HepG2 (cell line): Measurements from ENCODE around the gene FBP2. TPM values are rescaled to one million over a fixed set of nuclear protein-coding genes. Genes with fewer than 3 reads are reported as not detected.

Source experiments
- ATAC-seq: fragments of 200-7000 bp; cut with Tn5 transposase; 3 replicates; pipeline ENCODE4 v1.9.1; 2020; ENCODE audit warnings: mild to moderate bottlenecking, moderate library complexity
- BruUV-seq: library from RNA; stranded (reverse); fragments of 400-500 nt; replicated peaks from 2 replicates; lab custom pipeline; 2021; lab: Mats Ljungman, UMichigan
- CTCF ChIA-PET: fragments of 300-600 bp; formaldehyde crosslinking; extraction: SDS; loops from one replicate; lab custom pipeline; 2021; ENCODE audit warnings: low total read pairs, inconsistent platforms, low intra/inter-chr PET ratio; lab: Yijun Ruan, JAX
- POLR2A ChIA-PET: fragments of 350-600 bp; sonication (Branson Sonifier 250); formaldehyde crosslinking; loops from one replicate; lab custom pipeline; 2020; ENCODE audit warnings: antibody characterized with exemption, inconsistent platforms; lab: Yijun Ruan, JAX
- DNase-seq: peaks from one replicate; pipeline ENCODE4 v3.0.0-alpha.2; 2015; ENCODE audit warnings: low spot score
- FAIRE-seq: peaks from 3 replicates; lab custom pipeline; 2011; peaks lifted over from hg19 to GRCh38; lab: Jason Lieb, UNC
- H2AFZ ChIP-seq: one replicate; pipeline ENCODE4 v1.6.1; 2011; ENCODE audit warnings: low read length, inconsistent platforms
- H3K27ac ChIP-seq: fragments of 300-600 bp; 3 replicates; pipeline ENCODE4 v1.8.0; 2011; ENCODE audit warnings: mixed run types, mild to moderate bottlenecking, mixed read lengths, low read length, inconsistent platforms; ENCODE audit not compliant: insufficient read depth; ENCODE audit errors: extremely low read length
- H3K27me3 ChIP-seq, 2 experiments: fragments of 200-600 bp in 1 of 2; 2 replicates in 1 of 2; 3 replicates in 1 of 2; pipeline versions ENCODE4 v1.6.0 to v1.8.0; 2011; ENCODE audit warnings: low read length in 2 of 2, mild to moderate bottlenecking in 2 of 2, moderate library complexity in 2 of 2, inconsistent platforms in 1 of 2; ENCODE audit not compliant: insufficient read depth in 2 of 2, control insufficient read depth in 1 of 2
- H3K36me3 ChIP-seq, 2 experiments: fragments of 200-600 bp in 1 of 2; replicated peaks in 1 of 2; 2 replicates in 1 of 2; 3 replicates in 1 of 2; pipeline versions ENCODE4 v1.5.1 to v1.8.0; 2011; ENCODE audit warnings: low read length in 2 of 2, inconsistent platforms in 1 of 2; ENCODE audit not compliant: insufficient read depth in 2 of 2, control insufficient read depth in 1 of 2
- H3K4me1 ChIP-seq: 2 replicates; pipeline ENCODE4 v1.5.1; 2012; ENCODE audit warnings: low read length, inconsistent platforms; ENCODE audit not compliant: insufficient read depth
- H3K4me2 ChIP-seq: 2 replicates; pipeline ENCODE4 v1.6.0; 2011; ENCODE audit warnings: low read depth, low read length, inconsistent platforms
- H3K4me3 ChIP-seq, 3 experiments: fragments of 200-600 bp in 1 of 3; sonication (generic), shearing (Covaris generic) in 1 of 3; replicated peaks in 1 of 3; 2 replicates each; pipeline ENCODE4 v1.5.1; 2011 to 2016; ENCODE audit warnings: low read length in 3 of 3, inconsistent platforms in 2 of 3, low read depth in 2 of 3, mild to moderate bottlenecking in 2 of 3, control low read depth in 1 of 3, mixed read lengths in 1 of 3; ENCODE audit not compliant: insufficient read depth in 1 of 3
- H3K79me2 ChIP-seq: one replicate; pipeline ENCODE4 v1.6.1; 2011; ENCODE audit warnings: low read length, inconsistent platforms; ENCODE audit not compliant: insufficient read depth
- H3K9ac ChIP-seq: 2 replicates; pipeline ENCODE4 v1.6.0; 2011; ENCODE audit warnings: mild to moderate bottlenecking, low read depth, low read length, inconsistent platforms; ENCODE audit not compliant: insufficient read depth
- H3K9me3 ChIP-seq: 2 replicates; pipeline ENCODE4 v1.5.1; 2012; ENCODE audit warnings: mild to moderate bottlenecking, low read length
- H4K20me1 ChIP-seq: 2 replicates; pipeline ENCODE4 v1.6.0; 2011; ENCODE audit warnings: inconsistent platforms, mild to moderate bottlenecking, low read length, moderate library complexity; ENCODE audit not compliant: insufficient read depth
- BCL6 ChIP-seq: IDR thresholded peaks from 2 replicates; pipeline ENCODE4 v1.6.1; 2016; ENCODE audit warnings: missing genetic modification reagents, missing compliant biosample characterization
- BORCS8-MEF2B ChIP-seq: sonication (generic); formaldehyde crosslinking; IDR thresholded peaks from 2 replicates; pipeline ENCODE4 v1.8.0; 2022; ENCODE audit warnings: mild to moderate bottlenecking, missing genetic modification reagents
- CHD4 ChIP-seq: fragments of 200-600 bp; sonication (generic); IDR thresholded peaks from 2 replicates; pipeline ENCODE4 v1.7.0; 2017; ENCODE audit warnings: mild to moderate bottlenecking, low read length, borderline replicate concordance
- HNRNPH1 ChIP-seq: fragments of 200-400 bp; formaldehyde crosslinking; optimal IDR thresholded peaks from 2 replicates; pipeline ENCODE3; 2017; ENCODE audit warnings: mild to moderate bottlenecking, low read depth, low read length
- WGBS: methylation state at CpG from one replicate; pipeline ENCODE4 v1.1.6; 2017; ENCODE audit warnings: low lambda C conversion rate; 5-methylcytosine and 5-hydroxymethylcytosine counted together
- in situ Hi-C: cut with HindIII; loops from 2 replicates; pipeline ENCODE4 v1.10.0; 2017; ENCODE audit warnings: low pct_unique_long_range_greater_than_20kb; ENCODE audit not compliant: extremely low pct_ligation_motif_present
- intact Hi-C: fragments of 100-400 bp; cut with micrococcal nuclease; formaldehyde crosslinking; loops from one replicate; pipeline ENCODE4 v1.10.0; 2022; ENCODE audit not compliant: unreplicated experiment
- polyA plus RNA-seq, 8 experiments: library from polyadenylated mRNA; depleted of rRNA in 3 of 8; stranded (reverse) in 7 of 8; unstranded in 1 of 8; fragments of >200 nt; fragmentation: Illumina TruSeq in 4 of 8; extraction: Trizol in 4 of 8; gene quantifications; 2 replicates each; pipeline versions ENCODE4 v1.2.1 to v1.2.3, GENCODE V29; 2011 to 2016; ENCODE audit warnings: low read depth in 4 of 8, missing spikeins in 1 of 8, mixed read lengths in 1 of 8; ENCODE audit not compliant: insufficient read depth in 1 of 8
- total RNA-seq, 5 experiments: library from RNA; depleted of rRNA; stranded (reverse); fragments of >200 nt; fragmentation: Illumina TruSeq; extraction: Trizol; gene quantifications; 2 replicates each; pipeline ENCODE4 v1.2.3, GENCODE V29; 2016; ENCODE audit warnings: low read depth in 1 of 5

FBP2 gene
- total and polyA plus RNA-seq, 2 of the 13 experiments (the other 11 are each of a cell fraction or from before 2014, with no cell fraction given), result not detected

DNA sequence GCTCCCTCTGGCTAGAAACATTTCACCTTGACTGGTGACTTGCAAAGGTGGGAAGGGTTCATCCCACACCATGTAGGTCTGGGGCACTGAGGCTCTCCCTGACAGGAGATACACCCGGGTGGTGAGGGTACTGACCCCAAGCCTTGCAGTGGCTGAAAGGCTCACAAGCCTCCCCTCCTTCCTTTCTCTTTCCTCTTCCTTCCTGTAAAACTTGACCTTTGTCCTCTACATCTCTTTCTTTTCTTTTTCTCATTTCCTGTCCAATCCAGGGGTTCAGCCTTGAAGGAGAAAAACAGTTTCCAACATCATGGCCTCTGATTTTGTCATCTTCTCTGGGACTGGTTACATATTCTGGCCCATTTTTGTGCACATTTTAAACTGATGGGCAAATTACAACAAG is 16.6 kb downstream of the FBP2 start:
- Histone ChIP-seq H3K27ac (no peak overlapping the region), H3K4me3 (no peak overlapping the region), H3K9ac (no peak overlapping the region), H2AFZ (no peak overlapping the region), H3K79me2 (no peaks in the 10 kb centered on the region), H3K9me3 (no peaks in the 10 kb centered on the region), H4K20me1 (no peaks in the 10 kb centered on the region)
- 0% methylated on average over 1 of the region's 1 CpG for whole genome bisulfite sequencing
- intact Hi-C loops, result no loop called here
- no TSS peak for BruUV-seq
- no peak for TF ChIP-seq BCL6
- TF ChIP-seq, all 625 proteins: peak for 0
- no peaks in the 10 kb centered on the region for H3K36me3 ChIP-seq
- DNase-seq (no peak), FAIRE-seq (no peak), ATAC-seq (no peak)
- ChIA-PET POLR2A (no interaction called here), CTCF (no interaction called here)
- H3K4me1 ChIP-seq, result 0 out of 2 replicates have a peak, but pooled peaks cover 10% of the 10 kb centered on the region
- H3K27me3 ChIP-seq, result no peaks in the 10 kb centered on the region
- in situ Hi-C loops, result no loop called here
- H3K4me2 ChIP-seq, result no peak overlapping the region

DNA sequence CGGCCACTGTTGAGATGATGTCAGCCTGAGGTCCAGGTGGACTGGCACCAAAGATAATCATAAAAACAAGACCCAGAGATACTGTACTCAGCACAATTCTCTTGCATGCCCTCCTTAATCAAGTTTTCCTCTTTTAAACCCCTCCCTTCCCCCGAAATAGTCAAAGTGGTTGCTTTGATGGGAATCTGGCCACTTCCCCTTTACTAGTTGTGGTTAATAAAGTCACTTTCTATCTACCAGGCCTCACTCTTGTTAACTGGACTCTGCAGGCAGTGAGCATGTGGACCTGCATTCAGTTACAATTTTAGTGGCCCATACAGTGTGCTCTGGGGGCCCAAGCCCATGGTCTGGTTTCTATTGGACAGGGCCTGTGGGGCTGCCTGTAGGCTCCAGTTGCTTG is 17.5 kb downstream of the FBP2 start:
- no TSS peak for BruUV-seq
- WGBS, result 9% methylated on average over 2 of the region's 2 CpGs

More for the DNA sequence above, 17.5 kb downstream of the FBP2 start:
- in situ Hi-C loops (no loop called here), intact Hi-C loops (no loop called here)
- no peak overlapping the region for H3K4me3 ChIP-seq
- H3K27ac ChIP-seq, result no peak overlapping the region
- H3K79me2 ChIP-seq, result no peaks in the 10 kb centered on the region
- POLR2A ChIA-PET, result no interaction called here
- FAIRE-seq, result no peak
- H4K20me1 ChIP-seq, result no peaks in the 10 kb centered on the region
- H3K4me2 ChIP-seq, result no peak overlapping the region
- no peaks in the 10 kb centered on the region for H3K9me3 ChIP-seq
- DNase-seq, result no peak
- no peaks in the 10 kb centered on the region for H3K36me3 ChIP-seq
- no peaks in the 10 kb centered on the region; a peak in 1 of 5 replicates for H3K27me3 ChIP-seq
- no peak overlapping the region for H2AFZ ChIP-seq
- CTCF ChIA-PET, result no interaction called here
- no peak for ATAC-seq
- no peak for TF ChIP-seq BORCS8-MEF2B (CRISPR knock-in tag)
- TF ChIP-seq HNRNPH1, result no peak
- TF ChIP-seq CHD4, result no peak
- no peak overlapping the region for H3K9ac ChIP-seq
- 0 out of 2 replicates have a peak, but pooled peaks cover 10% of the 10 kb centered on the region for H3K4me1 ChIP-seq
